ENCODE measurements around the gene PTPRN.
"Not testable (repeated sequence)": the region's sequence is repeated elsewhere in the genome, so short reads cannot be mapped to it uniquely, and the experiment has no call there.

Gene PTPRN

DNA sequence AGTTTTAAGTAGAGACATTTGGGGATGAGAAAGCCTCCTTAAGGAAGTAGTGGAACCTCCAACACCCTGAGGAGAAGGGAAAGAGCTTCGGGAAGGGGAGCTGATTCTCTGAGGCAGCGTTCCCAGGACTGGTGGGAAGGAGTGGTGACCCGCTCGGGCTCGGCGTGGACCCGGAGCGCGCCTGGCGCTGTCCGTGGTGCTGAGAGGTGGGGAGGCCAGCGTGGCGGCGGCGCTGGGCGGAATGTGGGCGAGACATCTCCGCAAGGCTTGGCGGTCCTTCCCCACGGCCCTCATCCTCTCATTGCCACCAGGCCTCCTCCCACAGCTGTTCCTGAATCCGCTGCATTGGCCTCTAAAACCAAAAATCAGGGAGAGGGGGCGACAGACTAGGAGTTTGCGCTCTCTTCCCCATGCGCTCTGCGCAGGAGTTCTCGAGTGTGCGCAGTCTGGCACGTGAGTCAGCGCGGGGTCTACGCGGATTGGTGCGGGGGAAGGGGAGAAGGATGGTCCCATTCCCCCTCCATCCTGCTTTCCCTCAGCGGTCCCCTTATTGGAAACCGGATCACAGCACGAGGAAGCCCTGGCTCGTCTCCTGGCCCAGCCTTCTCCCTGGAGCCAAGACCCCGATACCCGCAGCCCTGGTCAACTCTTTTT is 22.5 kb upstream of the PTPRN start:
- in situ Hi-C loops (cut with HindIII; ENCODE audit: low pct_unique_long_range_greater_than_20kb, low sequenced_read_pairs): no loop called here
- no peak for TF ChIP-seq JUND (IDR thresholded peaks at IDR 0.05; ENCODE audit: low read depth)
- no peak for DNase-seq (ENCODE audit: low read depth in 1 of 2, low spot score in 1 of 2)

DNA sequence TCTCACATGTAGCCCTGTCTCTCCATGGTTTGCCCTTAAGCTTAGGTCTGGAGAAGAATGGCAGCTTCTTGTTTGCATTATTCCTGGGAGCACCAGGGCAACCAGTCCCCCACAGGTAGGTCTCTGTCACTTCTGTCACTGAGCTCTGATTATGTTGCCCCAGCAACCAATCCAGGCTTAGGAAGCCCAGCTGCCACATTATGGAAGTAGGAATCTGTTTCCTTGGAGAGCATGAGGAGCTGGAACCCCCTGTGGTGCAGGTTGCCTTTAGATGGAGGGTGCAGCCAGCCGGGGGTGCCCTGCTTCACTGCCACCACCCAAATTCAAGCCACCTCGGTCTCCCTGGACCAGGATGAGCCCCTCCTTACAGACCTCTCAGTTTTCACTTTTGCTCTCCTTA is 18.5 kb upstream of the PTPRN start:
- in situ Hi-C loops (cut with HindIII; ENCODE audit: low pct_unique_long_range_greater_than_20kb, low sequenced_read_pairs): no loop called here
- no peak for TF ChIP-seq JUND (IDR thresholded peaks at IDR 0.05; ENCODE audit: low read depth)
- no peak for DNase-seq (ENCODE audit: low read depth in 1 of 2, low spot score in 1 of 2)

DNA sequence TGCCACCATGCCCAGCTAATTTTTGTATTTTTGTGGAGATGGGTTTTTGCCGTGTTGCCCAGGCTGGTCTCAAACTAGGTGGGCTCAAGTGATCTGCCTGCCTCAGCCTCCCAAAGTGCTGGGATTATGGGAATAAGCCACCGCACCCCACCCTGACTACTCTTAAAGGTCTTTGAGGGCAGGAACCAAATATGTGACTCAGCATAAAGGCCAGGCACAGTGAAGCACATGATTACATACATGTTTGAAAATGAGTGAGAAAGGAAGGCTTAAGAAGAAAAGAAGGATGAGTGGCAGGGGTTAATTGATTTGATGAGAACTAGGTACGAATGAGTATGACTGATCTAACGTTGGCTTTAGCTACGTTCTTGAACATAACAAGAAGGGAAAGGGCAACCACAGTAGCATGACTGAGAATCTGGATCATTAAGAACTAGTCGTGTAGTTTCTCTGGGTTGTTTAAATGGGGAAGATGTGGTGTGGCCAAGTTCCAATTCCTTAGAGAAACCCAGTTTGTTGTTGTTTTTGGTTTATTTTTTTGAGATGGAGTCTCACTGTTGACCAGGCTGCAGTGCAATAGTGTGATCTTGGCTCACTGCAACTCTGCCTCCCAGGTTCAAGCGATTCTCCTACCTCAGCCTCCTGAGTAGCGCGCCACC is 16.6 kb upstream of the PTPRN start:
- TF ChIP-seq JUND (IDR thresholded peaks at IDR 0.05; ENCODE audit: low read depth): no peak
- no peak for DNase-seq (ENCODE audit: low read depth in 1 of 2, low spot score in 1 of 2)
- in situ Hi-C loops (cut with HindIII; ENCODE audit: low pct_unique_long_range_greater_than_20kb, low sequenced_read_pairs): no loop called here

DNA sequence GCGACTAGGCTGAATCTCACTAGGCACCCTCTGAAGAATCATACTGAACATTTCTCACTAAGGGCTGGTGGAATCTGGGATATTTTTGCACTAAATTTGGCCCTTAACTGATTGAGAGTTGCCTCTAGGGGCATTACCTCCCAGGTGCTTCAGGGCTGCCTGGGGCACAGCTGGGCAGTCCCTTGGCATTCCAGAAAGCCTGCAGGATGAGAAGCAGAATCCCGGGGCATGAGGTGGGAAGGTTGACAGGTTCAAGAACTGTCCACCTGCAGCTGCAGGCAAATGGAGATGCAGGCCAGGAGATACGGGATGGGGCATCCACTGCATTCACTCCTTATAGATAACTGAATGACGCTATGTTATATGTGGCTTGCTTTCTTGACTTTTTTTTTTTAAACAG is 15.9 kb upstream of the PTPRN start:
- in situ Hi-C loops (cut with HindIII; ENCODE audit: low pct_unique_long_range_greater_than_20kb, low sequenced_read_pairs): no loop called here
- no peak for TF ChIP-seq JUND (IDR thresholded peaks at IDR 0.05; ENCODE audit: low read depth)
- no peak for DNase-seq (ENCODE audit: low read depth in 1 of 2, low spot score in 1 of 2)

DNA sequence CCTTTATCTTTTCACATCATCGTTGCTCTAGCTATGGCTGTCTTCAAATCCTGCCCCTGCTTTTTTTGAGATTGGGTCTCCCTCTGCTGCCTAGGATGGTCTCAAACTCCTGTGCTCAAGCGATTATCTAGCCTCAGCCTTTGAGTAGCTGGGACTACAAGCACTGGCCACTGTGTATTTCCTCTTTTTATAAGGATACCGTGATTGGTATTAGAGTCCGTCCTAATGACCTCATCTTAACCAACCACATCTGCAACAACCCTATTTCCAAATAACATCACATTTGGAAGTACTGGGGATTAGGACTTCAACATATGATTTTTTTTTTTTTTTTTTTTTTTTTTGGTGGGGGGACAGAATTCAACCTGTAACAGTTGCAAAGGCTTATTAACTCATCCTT is 14.2 kb upstream of the PTPRN start:
- in situ Hi-C loops (cut with HindIII; ENCODE audit: low pct_unique_long_range_greater_than_20kb, low sequenced_read_pairs): no loop called here
- no peak for DNase-seq (ENCODE audit: low read depth in 1 of 2, low spot score in 1 of 2)
- no peak for TF ChIP-seq JUND (IDR thresholded peaks at IDR 0.05; ENCODE audit: low read depth)

DNA sequence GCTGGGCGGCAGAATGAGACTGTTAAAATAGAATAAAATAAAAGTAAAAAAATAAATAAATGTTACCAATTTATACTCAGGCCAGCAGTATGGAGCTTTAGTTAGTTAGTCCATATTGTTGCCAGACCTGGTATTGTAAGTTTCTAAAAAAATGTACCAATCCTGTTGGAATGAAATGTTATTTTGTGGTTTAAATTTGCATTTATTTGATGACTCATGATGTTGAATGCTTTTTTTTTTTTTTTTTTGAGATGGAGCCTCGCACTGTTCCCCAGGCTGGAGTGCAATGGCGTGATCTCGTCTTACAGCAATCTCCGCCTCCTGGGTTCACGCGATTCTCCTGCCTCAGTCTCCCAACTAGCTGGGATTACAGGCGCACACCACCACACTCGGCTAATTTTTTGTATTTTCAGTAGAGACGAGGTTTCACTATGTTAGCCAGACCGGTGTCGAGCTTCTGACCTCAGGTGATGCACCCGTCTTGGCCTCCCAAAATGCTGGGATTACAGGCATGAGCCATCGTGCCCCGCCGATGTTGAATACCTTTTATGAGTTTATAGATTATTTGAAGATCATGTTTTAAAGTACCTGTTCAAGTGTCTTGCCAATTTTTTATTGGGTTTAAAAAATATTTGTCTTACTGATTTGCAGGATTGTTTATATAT is 5.7 kb upstream of the PTPRN start:
- TF ChIP-seq JUND (IDR thresholded peaks at IDR 0.05; ENCODE audit: low read depth): no peak
- in situ Hi-C loops (cut with HindIII; ENCODE audit: low pct_unique_long_range_greater_than_20kb, low sequenced_read_pairs): no loop called here
- DNase-seq (ENCODE audit: low read depth in 1 of 2, low spot score in 1 of 2): no peak

DNA sequence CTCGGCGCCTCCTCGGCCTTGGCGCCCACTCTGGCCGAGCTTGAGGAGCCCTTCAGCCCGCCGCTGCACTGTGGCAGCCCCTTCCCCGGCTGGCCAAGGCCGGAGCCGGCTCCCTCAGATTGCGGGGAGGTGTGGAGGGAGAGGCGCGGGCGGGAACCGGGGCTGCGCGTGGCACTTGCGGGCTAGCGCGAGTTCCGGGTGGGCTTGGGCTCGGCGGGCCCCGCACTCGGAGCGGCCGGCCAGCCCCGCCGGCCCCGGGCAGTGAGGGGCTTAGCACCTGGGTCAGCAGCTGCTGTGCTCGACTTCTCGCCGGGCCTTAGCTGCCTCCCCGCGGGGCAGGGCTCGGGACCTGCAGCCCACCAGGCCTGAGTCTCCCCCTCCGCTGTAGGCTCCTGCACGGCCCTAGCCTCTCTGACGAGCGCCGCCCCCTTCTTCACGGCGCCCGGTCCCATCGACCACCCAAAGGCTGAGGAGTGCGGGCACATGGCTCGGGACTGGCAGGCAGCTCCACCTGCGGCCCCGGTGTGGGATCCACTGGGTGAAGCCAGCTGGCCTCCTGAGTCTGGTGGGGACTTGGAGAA is 3.6 kb upstream of the PTPRN start:
- in situ Hi-C loops (cut with HindIII; ENCODE audit: low pct_unique_long_range_greater_than_20kb, low sequenced_read_pairs): not testable (repeated sequence)

DNA sequence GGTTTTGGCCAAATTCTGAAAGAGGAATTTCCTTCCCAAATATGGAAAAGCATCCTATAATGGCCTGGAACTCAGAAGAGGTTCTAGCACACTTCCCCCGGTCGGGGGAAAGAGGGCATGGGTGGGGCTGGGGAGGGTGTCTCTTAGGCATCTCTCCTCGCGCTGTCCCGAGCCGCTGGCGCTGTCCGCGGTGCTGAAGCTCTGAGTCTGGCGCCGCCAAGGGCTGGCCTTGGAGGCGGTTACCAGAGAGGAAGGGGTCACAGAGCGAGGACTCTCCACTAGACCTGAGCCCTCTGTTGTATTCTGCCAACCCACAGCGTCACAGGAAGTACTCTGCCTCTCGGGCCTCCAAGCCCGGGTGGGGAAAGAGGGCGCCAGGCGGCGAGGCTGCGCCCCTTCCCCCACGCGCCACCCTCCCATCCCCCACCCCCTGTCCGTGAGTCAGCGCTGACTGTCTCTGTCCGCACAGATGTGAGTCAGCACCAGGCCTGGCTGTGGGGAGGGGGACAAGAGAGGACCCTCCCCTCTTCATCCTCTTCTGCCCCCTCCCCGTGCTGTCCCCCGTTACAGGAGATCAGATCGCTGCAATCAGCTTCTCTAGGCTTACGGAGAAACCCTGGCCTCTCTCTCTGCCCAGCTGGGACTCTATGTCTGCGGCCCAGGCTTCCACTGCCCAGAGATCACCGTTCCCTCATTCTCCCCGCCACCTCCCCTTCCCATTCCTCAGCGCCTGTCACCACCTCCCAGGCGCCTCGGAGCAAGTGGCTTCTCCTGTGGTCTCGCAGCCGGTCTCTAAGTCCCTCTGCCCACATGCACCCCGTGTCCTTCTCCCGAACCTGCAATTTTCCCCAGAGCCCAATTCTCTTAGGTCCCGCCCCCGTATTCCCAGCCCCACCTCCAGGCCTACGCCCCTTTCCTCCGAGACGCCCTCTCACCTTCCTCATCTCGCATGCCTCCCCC is 779 bp downstream of the PTPRN start:
- no peak for TF ChIP-seq JUND (IDR thresholded peaks at IDR 0.05; ENCODE audit: low read depth)
- in situ Hi-C loops (cut with HindIII; ENCODE audit: low pct_unique_long_range_greater_than_20kb, low sequenced_read_pairs): no loop called here

More for the DNA sequence above, 3.6 kb upstream of the PTPRN start:
- not testable (repeated sequence) for DNase-seq (ENCODE audit: low read depth in 1 of 2, low spot score in 1 of 2)

DNA sequence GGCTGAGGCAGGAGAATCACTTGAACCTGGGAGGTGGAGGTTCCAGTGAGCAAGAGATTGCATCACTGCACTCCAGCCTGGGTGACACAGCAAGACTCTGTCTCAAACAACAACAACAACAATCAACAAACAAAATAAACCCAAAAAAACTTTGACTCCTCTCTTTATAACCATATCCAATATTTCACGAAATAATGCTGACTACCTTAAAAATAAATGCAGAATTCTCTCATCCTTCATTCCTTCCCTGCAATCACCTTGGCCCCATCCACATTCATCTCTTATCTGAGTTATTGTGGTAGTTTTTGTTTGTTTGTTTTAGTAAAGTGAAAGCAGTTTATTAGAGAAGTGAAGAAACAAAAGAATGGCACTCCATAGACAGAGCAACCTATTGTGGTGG is 3.2 kb downstream of the PTPRN start:
- TF ChIP-seq JUND (IDR thresholded peaks at IDR 0.05; ENCODE audit: low read depth): no peak
- in situ Hi-C loops (cut with HindIII; ENCODE audit: low pct_unique_long_range_greater_than_20kb, low sequenced_read_pairs): no loop called here
- no peak for DNase-seq (ENCODE audit: low read depth in 1 of 2, low spot score in 1 of 2)

More for the DNA sequence above, 779 bp downstream of the PTPRN start:
- DNase-seq (ENCODE audit: low read depth in 1 of 2, low spot score in 1 of 2): peak; percentile 71 to 85

DNA sequence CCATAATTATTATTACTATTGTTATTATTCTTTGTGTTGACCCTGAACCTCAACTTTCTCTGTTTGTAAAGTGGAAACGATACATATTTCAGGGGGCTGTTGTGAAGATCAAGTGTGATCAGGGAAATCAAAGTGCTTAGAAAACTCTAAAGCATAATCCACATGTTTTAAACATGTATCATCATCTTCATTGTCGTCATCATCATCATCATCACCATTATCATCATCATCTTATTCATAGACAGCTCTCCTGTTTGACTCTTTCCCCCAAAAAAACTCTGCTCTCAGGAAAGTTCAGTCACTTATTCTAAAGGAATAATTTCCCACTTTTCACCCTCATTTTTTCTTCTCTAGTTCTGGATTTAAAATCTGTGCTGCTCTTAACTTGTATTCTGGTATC is 5.0 kb downstream of the PTPRN start:
- no peak for TF ChIP-seq JUND (IDR thresholded peaks at IDR 0.05; ENCODE audit: low read depth)
- in situ Hi-C loops (cut with HindIII; ENCODE audit: low pct_unique_long_range_greater_than_20kb, low sequenced_read_pairs): no loop called here
- no peak for DNase-seq (ENCODE audit: low read depth in 1 of 2, low spot score in 1 of 2)

DNA sequence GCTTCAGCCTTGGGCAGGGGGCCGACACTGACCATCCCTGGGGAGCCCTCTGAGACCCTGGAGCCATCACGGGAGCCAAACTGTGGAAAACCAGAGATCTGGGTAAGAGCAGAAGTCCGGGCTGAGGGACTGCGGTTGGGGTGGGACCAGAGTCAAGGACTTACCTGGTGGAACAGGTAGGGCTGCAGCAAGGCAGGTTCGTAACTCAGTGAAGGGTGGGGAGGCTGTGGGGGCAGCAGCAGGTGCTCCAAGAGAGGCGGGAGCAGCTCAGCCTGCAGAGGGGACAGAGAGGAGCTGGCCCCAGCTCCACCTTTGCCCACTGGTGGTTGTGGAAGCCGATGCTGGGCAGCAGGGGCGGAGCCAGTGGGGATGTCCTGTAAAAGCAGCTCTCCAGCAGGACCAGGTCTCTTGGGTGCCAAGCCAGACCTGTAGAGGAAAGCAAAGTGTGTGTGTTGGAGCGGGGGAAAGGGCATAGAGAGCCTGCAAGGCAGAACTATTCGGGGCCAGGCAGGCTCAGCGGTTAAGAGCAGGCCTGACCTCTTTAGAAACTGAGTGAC is 6.7 kb downstream of the PTPRN start:
- in situ Hi-C loops (cut with HindIII; ENCODE audit: low pct_unique_long_range_greater_than_20kb, low sequenced_read_pairs): no loop called here
- DNase-seq (ENCODE audit: low read depth in 1 of 2, low spot score in 1 of 2): no peak

DNA sequence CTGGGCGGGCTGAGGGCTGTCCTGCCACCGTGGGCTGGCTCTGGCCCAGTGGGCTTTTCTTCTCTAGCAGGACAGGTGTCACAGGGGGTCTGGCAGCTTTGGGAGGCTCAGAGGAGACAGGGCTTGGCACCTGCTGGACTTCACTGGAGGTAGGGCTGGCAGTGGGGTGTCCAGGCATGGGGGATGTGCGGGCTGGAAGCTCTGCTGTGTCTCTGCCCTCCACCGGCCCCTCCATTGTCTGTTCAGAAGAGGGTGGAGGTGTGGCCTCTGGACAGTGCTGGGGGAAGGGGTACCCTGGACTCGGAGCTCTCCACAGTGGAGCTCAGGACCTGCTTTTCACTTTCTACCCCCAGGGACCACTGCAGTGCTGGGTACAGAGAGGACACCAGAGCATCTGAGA is 9.2 kb downstream of the PTPRN start:
- TF ChIP-seq JUND (IDR thresholded peaks at IDR 0.05; ENCODE audit: low read depth): no peak
- in situ Hi-C loops (cut with HindIII; ENCODE audit: low pct_unique_long_range_greater_than_20kb, low sequenced_read_pairs): no loop called here
- no peak for DNase-seq (ENCODE audit: low read depth in 1 of 2, low spot score in 1 of 2)

More for the DNA sequence above, 6.7 kb downstream of the PTPRN start:
- TF ChIP-seq JUND (IDR thresholded peaks at IDR 0.05; ENCODE audit: low read depth): no peak
